Gastroesophageal sphincter (tissue), 3 donors: Measurements from ENCODE around the gene TPP1.

Experiments
- CTCF ChIP-seq, 4 experiments: fragments of 200-600 bp in 2 of 4; fragments of 450-650 bp in 2 of 4; sonication (generic) in 1 of 4; IDR thresholded peaks; one replicate each; pipeline ENCODE4 v1.5.1; 2017 to 2019; ENCODE audit warnings: antibody characterized with exemption in 4 of 4, mild to moderate bottlenecking in 2 of 4, moderate library complexity in 2 of 4
- EP300 ChIP-seq: sonication (generic); formaldehyde crosslinking; IDR thresholded peaks from one replicate; pipeline ENCODE4 v1.6.1; 2017; ENCODE audit warnings: antibody characterized with exemption, mild to moderate bottlenecking
- POLR2A ChIP-seq, 2 donors: fragments of 450-650 bp; IDR thresholded peaks; one replicate each; pipeline ENCODE4 v1.6.1; 2017; ENCODE audit warnings: antibody characterized with exemption in 2 of 2, mild to moderate bottlenecking in 2 of 2, moderate library complexity in 1 of 2
- POLR2AphosphoS5 ChIP-seq: sonication (generic); formaldehyde crosslinking; IDR thresholded peaks from one replicate; pipeline ENCODE4 v1.6.1; 2017; ENCODE audit warnings: antibody characterized with exemption

- TF ChIP-seq CTCF (IDR thresholded peaks at IDR 0.05): no peak
- no peak for TF ChIP-seq POLR2AphosphoS5
- TF ChIP-seq POLR2A (IDR thresholded peaks at IDR 0.05): no peak
- TF ChIP-seq EP300: no peak
Measured at GRCh38 chr11:6625156-6625831, 6.1 kb upstream of the TPP1 start.
